Activated CD8-positive, alpha-beta T cell treated with anti-CD3 and anti-CD28 coated beads for 36 hours (primary cell): ENCODE measurements around the gene CDRT15. TPM values are rescaled to one million over a fixed set of nuclear protein-coding genes. Genes with fewer than 3 reads are reported as not detected.
"Not testable (repeated sequence)": the region's sequence is repeated elsewhere in the genome, so short reads cannot be mapped to it uniquely, and the experiment has no call there.

ENCODE experiments used
- ATAC-seq: fragments of 200-7000 bp; cut with Tn5 transposase; one replicate; pipeline ENCODE4 v1.10.0; 2021; ENCODE audit warnings: mild to moderate bottlenecking, moderate library complexity
- CTCF ChIA-PET: fragments of 350-600 bp; sonication (Branson Sonifier 250); formaldehyde crosslinking; loops from one replicate; lab custom pipeline; 2021; ENCODE audit warnings: antibody characterized with exemption; lab: Charles Lee
- POLR2A ChIA-PET: fragments of 350-600 bp; sonication (Branson Sonifier 250); formaldehyde crosslinking; loops from one replicate; lab custom pipeline; 2021; ENCODE audit warnings: antibody characterized with exemption; lab: Charles Lee
- DNase-seq: peaks from one replicate; pipeline ENCODE4 v3.0.0-alpha.2; 2020
- H3K27ac Mint-ChIP-seq: one replicate; pipeline ENCODE4 v1.8.0; 2021; ENCODE audit warnings: mild to moderate bottlenecking, mixed read lengths
- H3K27me3 Mint-ChIP-seq: one replicate; pipeline ENCODE4 v1.8.0; 2021; ENCODE audit warnings: mixed read lengths
- H3K36me3 Mint-ChIP-seq: one replicate; pipeline ENCODE4 v1.8.0; 2021; ENCODE audit warnings: low read depth, mixed read lengths
- H3K4me1 Mint-ChIP-seq: one replicate; pipeline ENCODE4 v1.8.0; 2021; ENCODE audit warnings: low read depth, mixed read lengths
- H3K4me3 Mint-ChIP-seq: one replicate; pipeline ENCODE4 v1.8.0; 2021; ENCODE audit warnings: mild to moderate bottlenecking, moderate library complexity, mixed read lengths
- H3K9me3 Mint-ChIP-seq: one replicate; pipeline ENCODE4 v1.8.0; 2021; ENCODE audit warnings: mixed read lengths
- CTCF ChIP-seq: fragments of 200-600 bp; IDR thresholded peaks from one replicate; pipeline ENCODE4 v1.8.0; 2022; ENCODE audit warnings: antibody characterized with exemption, mild to moderate bottlenecking
- intact Hi-C: fragments of 100-400 bp; cut with micrococcal nuclease; formaldehyde crosslinking; loops from one replicate; pipeline ENCODE4 v1.10.0; 2022
- total RNA-seq, 2 experiments: library from RNA; stranded (reverse); gene quantifications; one replicate each; pipeline ENCODE4 v1.2.3, GENCODE V29; 2021

Gene CDRT15
- total RNA-seq, 2 experiments from 2014 or later: not detected

- CTCF ChIA-PET, H3K27ac Mint-ChIP-seq, intact Hi-C loops, H3K4me1 Mint-ChIP-seq, H3K36me3 Mint-ChIP-seq, H3K9me3 Mint-ChIP-seq, H3K27me3 Mint-ChIP-seq, ATAC-seq, DNase-seq, H3K4me3 Mint-ChIP-seq: not testable (repeated sequence)
- POLR2A ChIA-PET: interaction anchor here (0.6 kb wide), 1 partner anchor 373 kb away, joined by 3 read pairs; no protein-coding TSS in a partner anchor
Measured at GRCh38 chr17:14231187-14231586, 5.5 kb downstream of the CDRT15 start.

DNA sequence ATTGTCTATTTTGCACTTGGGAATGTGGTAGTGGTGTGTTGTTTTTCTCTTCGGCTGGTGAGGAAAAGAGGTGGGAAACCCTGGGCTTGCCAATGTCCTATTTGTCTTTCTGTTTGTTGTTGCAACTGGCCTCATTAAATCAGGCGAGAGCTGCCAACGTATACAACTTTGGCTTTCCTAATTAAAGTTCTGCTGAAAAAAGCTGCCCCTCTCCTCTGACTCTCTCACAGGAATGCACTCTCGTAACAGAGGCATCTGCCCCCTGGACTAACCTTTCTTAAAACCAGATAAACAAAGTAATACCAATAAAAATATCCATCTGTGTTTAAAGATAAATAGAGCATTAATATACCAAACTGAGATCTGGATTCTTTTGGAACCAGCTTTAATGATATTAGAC lies 7.8 kb downstream of the CDRT15 start:
- ATAC-seq (no peak), DNase-seq (no peak)
- Mint-ChIP-seq H3K27ac (no peak overlapping the region), H3K36me3 (no peaks in the 10 kb centered on the region), H3K27me3 (no peaks in the 10 kb centered on the region), H3K9me3 (peaks cover 3% of the 10 kb centered on the region), H3K4me3 (no peak overlapping the region), H3K4me1 (no peaks in the 10 kb centered on the region)
- ChIA-PET CTCF (no interaction called here), POLR2A (no interaction called here)
- intact Hi-C loops: no loop called here
- no peak for TF ChIP-seq CTCF

GRCh38 chr17:14227052-14227451 lies 9.6 kb downstream of the CDRT15 start:
- POLR2A ChIA-PET: no interaction called here

DNA sequence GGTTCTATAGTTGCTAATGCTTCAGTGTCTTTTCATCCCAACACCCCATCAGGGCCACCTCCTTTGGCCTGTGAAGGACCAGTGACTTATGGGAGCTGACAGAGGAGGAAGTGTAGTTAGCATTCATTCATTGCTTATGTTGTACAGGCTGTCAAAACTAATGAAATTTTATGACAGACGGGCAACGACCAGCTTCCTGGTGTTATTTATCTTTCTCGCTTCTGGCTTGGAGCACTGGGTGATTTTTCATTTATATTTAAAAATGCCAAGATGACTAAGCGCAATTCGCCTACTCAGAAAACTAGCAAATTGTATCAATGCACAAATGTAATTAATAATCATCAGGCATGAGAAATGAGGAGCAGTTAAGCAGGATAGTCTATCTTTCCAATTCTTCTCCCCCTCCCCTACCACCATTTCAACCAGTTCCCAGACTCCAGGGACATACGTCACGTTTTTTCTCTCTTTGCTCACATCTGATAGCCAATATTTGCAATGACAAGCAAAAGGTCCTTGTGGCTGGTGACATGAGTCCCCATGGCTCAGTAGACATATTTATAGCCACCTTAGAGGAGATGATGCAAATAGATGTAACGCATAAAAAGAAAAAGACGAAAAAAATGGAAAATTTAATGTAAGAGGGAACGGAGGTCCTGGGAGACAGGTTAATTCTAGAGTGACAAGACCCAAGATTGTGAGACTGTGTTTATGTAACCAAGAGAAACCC lies 11.2 kb downstream of the CDRT15 start:
- intact Hi-C loops: no loop called here
- no peak overlapping the region for H3K27ac Mint-ChIP-seq
- no peak overlapping the region for H3K4me3 Mint-ChIP-seq
- no peaks in the 10 kb centered on the region for H3K27me3 Mint-ChIP-seq
- ATAC-seq (no peak), DNase-seq (no peak)
- no peaks in the 10 kb centered on the region for H3K9me3 Mint-ChIP-seq
- no peak for TF ChIP-seq CTCF
- no peaks in the 10 kb centered on the region for H3K36me3 Mint-ChIP-seq
- CTCF ChIA-PET: interaction anchor here (1.1 kb wide), 1 partner anchor 22 kb away, joined by 3 read pairs; no protein-coding TSS in a partner anchor
- POLR2A ChIA-PET: no interaction called here
- H3K4me1 Mint-ChIP-seq: no peaks in the 10 kb centered on the region

More at GRCh38 chr17:14227052-14227451, 9.6 kb downstream of the CDRT15 start:
- H3K4me3 Mint-ChIP-seq: no peak overlapping the region
- no peak for DNase-seq
- ATAC-seq: no peak
- H3K36me3 Mint-ChIP-seq: no peaks in the 10 kb centered on the region
- intact Hi-C loops: no loop called here
- CTCF ChIA-PET: no interaction called here
- H3K4me1 Mint-ChIP-seq: no peaks in the 10 kb centered on the region
- peaks cover 3% of the 10 kb centered on the region for H3K9me3 Mint-ChIP-seq
- H3K27ac Mint-ChIP-seq: no peak overlapping the region
- H3K27me3 Mint-ChIP-seq: no peaks in the 10 kb centered on the region
- TF ChIP-seq CTCF: no peak

DNA sequence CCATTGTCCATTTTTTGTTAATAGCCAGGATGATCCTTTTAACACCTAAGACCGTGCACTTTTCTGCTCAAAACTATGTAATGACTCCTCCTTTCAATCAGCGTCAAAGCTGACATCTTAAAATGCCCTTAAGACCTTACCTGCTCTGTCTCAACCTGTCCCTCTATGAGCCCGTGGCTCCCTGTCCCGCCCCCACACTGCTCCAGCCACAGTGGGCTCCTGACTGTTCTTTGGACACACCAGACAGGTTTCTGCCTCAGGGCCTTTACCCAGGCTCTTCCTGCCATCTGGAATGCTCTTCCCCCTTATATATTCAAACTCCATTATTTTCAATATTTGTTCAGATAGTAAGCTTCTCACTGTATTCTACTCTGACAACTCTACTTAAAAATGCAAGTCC lies 14.1 kb downstream of the CDRT15 start:
- H3K27ac Mint-ChIP-seq: no peak overlapping the region
- no peaks in the 10 kb centered on the region for H3K9me3 Mint-ChIP-seq

More for the DNA sequence above, 14.1 kb downstream of the CDRT15 start:
- Mint-ChIP-seq H3K36me3 (no peaks in the 10 kb centered on the region), H3K4me3 (no peak overlapping the region), H3K4me1 (no peaks in the 10 kb centered on the region), H3K27me3 (no peaks in the 10 kb centered on the region)
- intact Hi-C loops: no loop called here
- DNase-seq (no peak), ATAC-seq (no peak)
- ChIA-PET CTCF (no interaction called here), POLR2A (interaction anchor here (0.7 kb wide), 1 partner anchor 55 kb away, joined by 3 read pairs; no protein-coding TSS in a partner anchor)
- no peak for TF ChIP-seq CTCF
